H9 (cell line): ENCODE results near the gene OTUD3. TPM values are rescaled to one million over a fixed set of nuclear protein-coding genes. Genes with fewer than 3 reads are reported as not detected.

Experiments used
- DNase-seq: peaks from one replicate; pipeline ENCODE4 v3.0.0-alpha.2; 2017
- H2AFZ ChIP-seq: one replicate; pipeline ENCODE4 v1.6.1; 2013; ENCODE audit warnings: mild to moderate bottlenecking, low read length, control low read depth, moderate library complexity
- H2AK5ac ChIP-seq: 2 replicates; pipeline ENCODE4 v1.6.1; 2013; ENCODE audit warnings: low read length, control low read depth, mixed read lengths; ENCODE audit not compliant: insufficient read length
- H2BK120ac ChIP-seq: one replicate; pipeline ENCODE4 v1.6.1; 2013; ENCODE audit warnings: low read depth, mild to moderate bottlenecking, low read length, control low read depth, inconsistent platforms; ENCODE audit not compliant: poor library complexity, severe bottlenecking
- H2BK12ac ChIP-seq: 2 replicates; pipeline ENCODE4 v1.6.1; 2013; ENCODE audit warnings: low read length, control low read depth, mixed read lengths, low read depth; ENCODE audit not compliant: insufficient read length
- H2BK15ac ChIP-seq: 2 replicates; pipeline ENCODE4 v1.6.1; 2013; ENCODE audit warnings: low read depth, low read length, control low read depth
- H2BK20ac ChIP-seq: one replicate; pipeline ENCODE4 v1.6.1; 2013; ENCODE audit warnings: low read depth, mild to moderate bottlenecking, low read length, control low read depth, inconsistent platforms; ENCODE audit not compliant: poor library complexity, severe bottlenecking
- H2BK5ac ChIP-seq: 2 replicates; pipeline ENCODE4 v1.6.1; 2013; ENCODE audit warnings: low read length, control low read depth, mixed read lengths; ENCODE audit not compliant: insufficient read length
- H3K14ac ChIP-seq: 2 replicates; pipeline ENCODE4 v1.6.1; 2013; ENCODE audit warnings: low read length, control low read depth; ENCODE audit not compliant: insufficient read depth
- H3K18ac ChIP-seq: 2 replicates; pipeline ENCODE4 v1.6.1; 2013; ENCODE audit warnings: low read depth, mild to moderate bottlenecking, mixed read lengths, low read length, control low read depth; ENCODE audit not compliant: insufficient read length
- H3K23ac ChIP-seq: 2 replicates; pipeline ENCODE4 v1.6.1; 2013; ENCODE audit warnings: low read length, control low read depth, mixed read lengths, low read depth; ENCODE audit not compliant: insufficient read length
- H3K23me2 ChIP-seq: 2 replicates; pipeline ENCODE4 v1.6.1; 2013; ENCODE audit warnings: low read depth, mild to moderate bottlenecking, mixed read lengths, low read length, control low read depth; ENCODE audit not compliant: insufficient read length, poor library complexity, severe bottlenecking
- H3K27ac ChIP-seq: 2 replicates; pipeline ENCODE4 v1.5.1; 2013; ENCODE audit warnings: low read length, control low read depth, mixed read lengths, low read depth; ENCODE audit not compliant: insufficient read length
- H3K27me3 ChIP-seq: 2 replicates; pipeline ENCODE4 v1.6.1; 2013; ENCODE audit warnings: low read length, control low read depth, inconsistent platforms; ENCODE audit not compliant: insufficient read depth
- H3K4ac ChIP-seq: 2 replicates; pipeline ENCODE4 v1.6.1; 2013; ENCODE audit warnings: low read depth, mild to moderate bottlenecking, control low read depth, inconsistent platforms, low read length, moderate library complexity
- H3K4me1 ChIP-seq: 2 replicates; pipeline ENCODE4 v1.6.1; 2013; ENCODE audit warnings: low read length, control low read depth, inconsistent platforms; ENCODE audit not compliant: insufficient read depth
- H3K4me2 ChIP-seq: 2 replicates; pipeline ENCODE4 v1.6.1; 2013; ENCODE audit warnings: low read length, control low read depth, mixed read lengths; ENCODE audit not compliant: insufficient read length, insufficient read depth
- H3K56ac ChIP-seq: 2 replicates; pipeline ENCODE4 v1.6.1; 2013; ENCODE audit warnings: low read depth, mild to moderate bottlenecking, mixed read lengths, low read length, control low read depth; ENCODE audit not compliant: insufficient read length
- H3K79me1 ChIP-seq: 2 replicates; pipeline ENCODE4 v1.6.1; 2013; ENCODE audit warnings: low read depth, mild to moderate bottlenecking, moderate library complexity, low read length, control low read depth, inconsistent platforms; ENCODE audit not compliant: insufficient read depth, poor library complexity, severe bottlenecking
- H3K79me2 ChIP-seq: 2 replicates; pipeline ENCODE4 v1.6.1; 2013; ENCODE audit warnings: low read length, control low read depth, inconsistent platforms; ENCODE audit not compliant: insufficient read depth
- H3K9ac ChIP-seq: 2 replicates; pipeline ENCODE4 v1.6.1; 2013; ENCODE audit warnings: low read length, control low read depth, mixed read lengths; ENCODE audit not compliant: insufficient read length; ENCODE audit errors: extremely low read depth
- H3K9me3 ChIP-seq: one replicate; pipeline ENCODE4 v1.6.1; 2013; ENCODE audit warnings: low read depth, low read length, inconsistent platforms; ENCODE audit not compliant: control insufficient read depth
- H3T11ph ChIP-seq: one replicate; pipeline ENCODE4 v1.6.1; 2013; ENCODE audit warnings: mild to moderate bottlenecking, low read length, control low read depth, inconsistent platforms
- H4K20me1 ChIP-seq: one replicate; pipeline ENCODE4 v1.6.1; 2013; ENCODE audit not compliant: control insufficient read depth, insufficient read length, insufficient read depth
- H4K5ac ChIP-seq: 2 replicates; pipeline ENCODE4 v1.6.1; 2013; ENCODE audit warnings: low read depth, mild to moderate bottlenecking, mixed read lengths, low read length, control low read depth; ENCODE audit not compliant: insufficient read length
- H4K8ac ChIP-seq: replicated peaks from 2 replicates; pipeline ENCODE4 v1.6.1; 2013; ENCODE audit warnings: low read length, control low read depth, mixed read lengths, low read depth; ENCODE audit not compliant: insufficient read length
- H4K91ac ChIP-seq: 2 replicates; pipeline ENCODE4 v1.6.1; 2013; ENCODE audit warnings: low read depth, mild to moderate bottlenecking, moderate library complexity, mixed read lengths, low read length, control low read depth; ENCODE audit not compliant: insufficient read length
- H3K27ac Mint-ChIP-seq, 3 experiments: 2 replicates in 2 of 3; 3 replicates in 1 of 3; pipeline ENCODE4 v1.8.0; 2020 to 2021; ENCODE audit warnings: mixed read lengths in 3 of 3, mild to moderate bottlenecking in 1 of 3, moderate library complexity in 1 of 3
- H3K27me3 Mint-ChIP-seq: 2 replicates; pipeline ENCODE4 v1.8.0; 2021; ENCODE audit warnings: low read depth, mild to moderate bottlenecking, moderate library complexity, mixed read lengths
- H3K36me3 Mint-ChIP-seq, 3 experiments: 2 replicates in 2 of 3; 3 replicates in 1 of 3; pipeline ENCODE4 v1.8.0; 2020 to 2021; ENCODE audit warnings: low read depth in 3 of 3, mixed read lengths in 3 of 3; ENCODE audit not compliant: insufficient read depth in 1 of 3
- H3K4me1 Mint-ChIP-seq, 2 experiments: 2 replicates each; pipeline ENCODE4 v1.8.0; 2020; ENCODE audit warnings: mixed read lengths in 2 of 2
- H3K4me3 Mint-ChIP-seq, 2 experiments: 2 replicates in 1 of 2; 3 replicates in 1 of 2; pipeline ENCODE4 v1.8.0; 2020 to 2021; ENCODE audit warnings: mild to moderate bottlenecking in 2 of 2, mixed read lengths in 2 of 2, moderate library complexity in 1 of 2
- H3K9me3 Mint-ChIP-seq, 2 experiments: 2 replicates in 1 of 2; 3 replicates in 1 of 2; pipeline ENCODE4 v1.8.0; 2020; ENCODE audit warnings: mild to moderate bottlenecking in 2 of 2, mixed read lengths in 2 of 2, moderate library complexity in 1 of 2
- CTCF ChIP-seq: fragments of 200-600 bp; sonication (generic); conservative IDR thresholded peaks from 3 replicates; pipeline ENCODE4 v1.8.0; 2021; ENCODE audit warnings: antibody characterized with exemption, mild to moderate bottlenecking
- total RNA-seq: library from RNA; stranded (reverse); gene quantifications from 2 replicates; pipeline ENCODE4 v1.2.1, GENCODE V29; 2021

OTUD3 gene
- total RNA-seq, 1 experiment from 2014 or later, result 12.0 TPM

- Mint-ChIP-seq H3K4me3 (no peak overlapping the region), H3K4me1 (peaks cover 0 to 7% of the 10 kb centered on the region in 2 experiments; a peak in 2 of 4 replicates)
Measured at GRCh38 chr1:19840228-19840627, 42.0 kb upstream of the OTUD3 start.

More at GRCh38 chr1:19840228-19840627, 42.0 kb upstream of the OTUD3 start:
- no peak overlapping the region for H3K9ac ChIP-seq
- Mint-ChIP-seq H3K27ac (no peak overlapping the region), H3K27me3 (peaks cover 4% of the 10 kb centered on the region), H3K36me3 (no peaks in the 10 kb centered on the region), H3K9me3 (no peaks in the 10 kb centered on the region)
- H2BK20ac ChIP-seq, result no peak overlapping the region
- H3K4ac ChIP-seq, result no peak overlapping the region
- H2BK15ac ChIP-seq, result no peak overlapping the region
- no peaks in the 10 kb centered on the region for H3K4me1 ChIP-seq
- H3K9me3 ChIP-seq, result no peaks in the 10 kb centered on the region
- no peak overlapping the region for H3K56ac ChIP-seq
- H4K91ac ChIP-seq, result no peak overlapping the region
- no peak overlapping the region for H3T11ph ChIP-seq
- no peak overlapping the region for H4K8ac ChIP-seq
- no peak overlapping the region for H2BK120ac ChIP-seq
- H3K14ac ChIP-seq, result no peak overlapping the region
- H3K79me1 ChIP-seq, result no peaks in the 10 kb centered on the region
- no peak overlapping the region for H3K18ac ChIP-seq
- no peaks in the 10 kb centered on the region for H3K79me2 ChIP-seq
- H4K5ac ChIP-seq, result no peak overlapping the region
- no peak overlapping the region for H2AFZ ChIP-seq
- H3K4me2 ChIP-seq, result no peak overlapping the region
- H3K27me3 ChIP-seq, result no peaks in the 10 kb centered on the region
- no peak overlapping the region for H3K23ac ChIP-seq
- H3K27ac ChIP-seq, result no peak overlapping the region
- no peak overlapping the region for H2BK5ac ChIP-seq
- no peaks in the 10 kb centered on the region for H3K23me2 ChIP-seq
- no peak for DNase-seq
- no peak overlapping the region for H2AK5ac ChIP-seq
- H4K20me1 ChIP-seq, result no peaks in the 10 kb centered on the region
- H2BK12ac ChIP-seq, result no peak overlapping the region
- no peak for TF ChIP-seq CTCF
